Neural cell (in vitro differentiated cells): ENCODE data around the gene DOK7.

ENCODE experiments used
- EP300 ChIP-seq: fragments of 450-650 bp; conservative IDR thresholded peaks from 2 replicates; pipeline ENCODE4 v1.6.1; 2014; ENCODE audit warnings: antibody characterized with exemption, mild to moderate bottlenecking, moderate library complexity; ENCODE audit not compliant: poor library complexity, severe bottlenecking
- EZH2 ChIP-seq: fragments of 200-600, 300-800 bp; shearing (Covaris generic), sonication (generic); IDR thresholded peaks from 2 replicates; pipeline ENCODE4 v1.6.1; 2014; ENCODE audit warnings: antibody characterized with exemption, low read length, borderline replicate concordance, mild to moderate bottlenecking; ENCODE audit not compliant: insufficient read depth, poor library complexity, severe bottlenecking
- POLR2AphosphoS5 ChIP-seq: IDR thresholded peaks from 2 replicates; pipeline ENCODE4 v1.6.1; 2012
- TAF1 ChIP-seq: IDR thresholded peaks from 2 replicates; pipeline ENCODE4 v1.6.1; 2012; ENCODE audit warnings: low read depth
- TF ChIP-seq, protein P1 (sequence below): fragments of 450-650 bp; IDR thresholded peaks from 2 replicates; pipeline ENCODE4 v1.5.1; 2014; ENCODE audit warnings: antibody characterized with exemption, mild to moderate bottlenecking, moderate library complexity; ENCODE audit not compliant: poor library complexity, severe bottlenecking

- TF ChIP-seq, protein P1, sequence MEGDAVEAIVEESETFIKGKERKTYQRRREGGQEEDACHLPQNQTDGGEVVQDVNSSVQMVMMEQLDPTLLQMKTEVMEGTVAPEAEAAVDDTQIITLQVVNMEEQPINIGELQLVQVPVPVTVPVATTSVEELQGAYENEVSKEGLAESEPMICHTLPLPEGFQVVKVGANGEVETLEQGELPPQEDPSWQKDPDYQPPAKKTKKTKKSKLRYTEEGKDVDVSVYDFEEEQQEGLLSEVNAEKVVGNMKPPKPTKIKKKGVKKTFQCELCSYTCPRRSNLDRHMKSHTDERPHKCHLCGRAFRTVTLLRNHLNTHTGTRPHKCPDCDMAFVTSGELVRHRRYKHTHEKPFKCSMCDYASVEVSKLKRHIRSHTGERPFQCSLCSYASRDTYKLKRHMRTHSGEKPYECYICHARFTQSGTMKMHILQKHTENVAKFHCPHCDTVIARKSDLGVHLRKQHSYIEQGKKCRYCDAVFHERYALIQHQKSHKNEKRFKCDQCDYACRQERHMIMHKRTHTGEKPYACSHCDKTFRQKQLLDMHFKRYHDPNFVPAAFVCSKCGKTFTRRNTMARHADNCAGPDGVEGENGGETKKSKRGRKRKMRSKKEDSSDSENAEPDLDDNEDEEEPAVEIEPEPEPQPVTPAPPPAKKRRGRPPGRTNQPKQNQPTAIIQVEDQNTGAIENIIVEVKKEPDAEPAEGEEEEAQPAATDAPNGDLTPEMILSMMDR = no peak
- TF ChIP-seq EP300 = no peak
- TF ChIP-seq POLR2AphosphoS5 = no peak
- no peak for TF ChIP-seq TAF1
- no peak for TF ChIP-seq EZH2
Observed at GRCh38 chr4:3478446-3479357, 15.6 kb downstream of the DOK7 start.
